ENCODE results near the gene CYB561D1.
A peak's percentile ranks its signal among the peaks of the same experiment; 100 is the strongest.
"Not testable (repeated sequence)": the region's sequence is repeated elsewhere in the genome, so short reads cannot be mapped to it uniquely, and the experiment has no call there.

CYB561D1 gene, protein sequence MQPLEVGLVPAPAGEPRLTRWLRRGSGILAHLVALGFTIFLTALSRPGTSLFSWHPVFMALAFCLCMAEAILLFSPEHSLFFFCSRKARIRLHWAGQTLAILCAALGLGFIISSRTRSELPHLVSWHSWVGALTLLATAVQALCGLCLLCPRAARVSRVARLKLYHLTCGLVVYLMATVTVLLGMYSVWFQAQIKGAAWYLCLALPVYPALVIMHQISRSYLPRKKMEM

GRCh38 chr1:109493805-109494539 is at the start of gene CYB561D1:
Gene CYB561D1 (plus strand): TSS chr1:109494094. CDS start chr1:109494140, 46 bp downstream.
- DNase-seq, result peak; percentile 94

DNA sequence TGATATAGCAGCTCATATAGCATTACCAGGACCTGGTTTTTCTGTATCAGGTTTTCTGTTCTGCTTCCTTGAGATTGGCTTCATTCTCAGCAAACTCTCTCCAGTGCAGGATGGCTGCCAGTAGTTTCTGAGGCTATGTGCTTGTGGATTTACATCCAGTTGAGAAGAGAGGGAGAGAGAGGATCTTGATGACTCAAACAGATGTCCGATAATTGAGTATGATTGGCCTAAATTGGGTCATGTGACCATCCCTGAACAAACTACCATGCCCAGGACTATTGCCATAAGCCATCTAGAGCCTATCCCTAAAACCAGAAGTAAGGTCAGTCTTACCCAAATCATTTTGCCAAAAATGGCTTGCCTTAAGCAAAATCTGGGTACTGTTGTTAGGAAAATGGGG is 49.5 kb upstream of the CYB561D1 start:
- DNase-seq, result no peak

DNA sequence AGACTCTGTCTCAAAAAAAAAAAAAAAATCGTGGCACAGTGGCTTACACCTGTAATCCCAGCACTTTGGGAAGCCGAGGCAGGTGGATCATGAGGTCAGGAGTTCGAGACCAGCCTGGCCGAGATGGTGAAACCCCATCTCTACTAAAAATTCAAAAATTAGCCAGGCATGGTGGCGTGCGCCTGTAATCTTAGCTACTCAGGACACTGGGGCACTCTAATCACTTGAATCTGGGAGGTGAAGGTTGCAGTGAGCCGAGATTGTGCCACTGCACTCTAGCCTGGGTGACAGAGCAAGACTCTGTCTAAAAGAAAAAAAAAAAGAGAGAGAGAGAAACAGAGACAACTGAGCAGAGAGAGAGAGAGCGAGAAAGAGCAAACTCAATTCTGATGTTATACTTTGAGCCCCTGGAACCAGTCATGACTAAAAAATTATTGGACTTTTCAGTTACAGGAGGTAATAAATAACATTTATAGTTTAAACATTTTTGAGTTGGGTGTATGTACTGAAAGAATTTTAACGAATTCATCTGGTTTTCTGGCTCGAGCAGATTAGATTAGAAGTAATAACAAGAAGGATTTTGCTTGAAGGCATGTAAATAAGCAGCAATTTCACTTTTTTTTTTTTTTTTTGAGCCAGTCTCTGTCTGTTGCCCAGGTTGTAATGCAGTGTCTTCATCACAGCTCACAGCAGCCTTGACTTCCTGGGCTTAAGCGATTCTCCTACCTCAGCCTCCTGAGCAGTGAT is 47.8 kb upstream of the CYB561D1 start:
- DNase-seq, result not testable (repeated sequence)

DNA sequence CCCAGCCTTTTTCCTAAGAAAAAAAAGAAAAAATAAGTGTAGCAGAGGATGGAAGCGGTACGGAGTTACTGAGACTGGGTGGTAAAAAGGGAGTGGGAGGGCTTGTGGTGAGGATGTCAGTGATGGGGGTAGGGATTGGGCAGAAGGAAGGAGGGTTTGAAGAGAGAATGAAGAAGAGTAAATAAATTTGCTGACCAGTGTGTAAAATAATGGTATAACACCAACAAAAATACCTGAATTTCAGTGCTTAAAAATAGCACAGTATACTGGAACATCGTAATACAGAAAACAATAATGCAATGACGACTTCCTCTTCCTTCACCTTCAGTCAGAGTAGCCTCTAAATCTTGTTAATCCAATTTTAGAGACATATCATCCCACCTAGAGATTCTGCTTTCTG is 46.4 kb upstream of the CYB561D1 start:
- DNase-seq, result no peak

- DNase-seq, result no peak
These were observed 39.3 kb upstream of the CYB561D1 start for GRCh38 chr1:109454497-109455133.

DNA sequence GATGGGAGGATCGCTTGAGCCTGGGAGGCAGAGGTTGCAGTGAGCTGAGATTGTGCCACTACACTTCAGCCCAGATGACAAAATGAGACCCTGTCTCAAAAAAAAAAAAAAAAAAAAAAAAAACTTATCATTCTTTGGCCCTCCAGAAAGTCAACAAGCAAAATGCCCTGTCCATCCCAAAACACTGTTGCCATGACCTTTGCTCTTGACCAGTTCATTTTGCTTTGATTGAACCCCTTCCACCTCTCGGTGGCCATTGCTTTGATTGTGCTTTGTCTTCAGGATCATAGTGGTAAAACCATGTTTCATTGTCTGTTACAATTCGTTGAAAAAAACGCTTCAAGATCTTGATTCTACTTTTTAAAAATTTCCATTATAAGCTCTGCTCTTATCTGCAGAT is 36.1 kb upstream of the CYB561D1 start:
- DNase-seq, result no peak

- no peak for DNase-seq
These were observed 27.8 kb upstream of the CYB561D1 start for GRCh38 chr1:109466125-109466451.

- DNase-seq, result peak; percentile 40
These were observed 27.2 kb upstream of the CYB561D1 start, which contains the start of gene SYPL2 for GRCh38 chr1:109466452-109467300. Gene SYPL2 (plus strand): TSS chr1:109466546. CDS start chr1:109466844, 298 bp downstream.

DNA sequence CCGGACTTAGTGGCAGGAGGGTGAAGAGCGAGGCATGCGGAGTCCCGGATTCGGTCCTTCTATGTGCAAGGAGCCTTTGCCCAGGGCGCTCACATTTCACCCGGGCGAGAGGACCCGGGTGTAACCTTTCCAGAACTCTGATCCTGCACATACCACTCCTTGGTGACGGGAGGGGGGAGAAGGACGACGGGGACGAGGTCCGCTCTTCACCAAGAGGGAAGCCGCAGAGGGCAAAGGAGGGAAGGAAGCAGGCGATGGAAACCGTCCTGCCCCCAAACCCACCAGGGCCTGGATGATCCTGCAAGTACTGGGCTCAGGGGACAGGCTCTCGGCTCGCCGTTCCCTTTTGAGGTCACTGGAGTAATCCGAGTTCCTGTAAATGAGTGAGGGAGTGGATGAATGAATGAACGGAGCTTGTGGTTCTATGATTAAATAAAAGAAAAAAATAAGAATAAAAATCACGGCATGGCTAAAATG is 26.6 kb upstream of the CYB561D1 start:
- no peak for DNase-seq

- DNase-seq, result no peak
These were observed 25.8 kb upstream of the CYB561D1 start for GRCh38 chr1:109468061-109468460.

GRCh38 chr1:109468903-109469302 is 25.0 kb upstream of the CYB561D1 start:
- DNase-seq, result no peak

GRCh38 chr1:109470245-109470644 is 23.6 kb upstream of the CYB561D1 start:
- DNase-seq, result no peak

DNA sequence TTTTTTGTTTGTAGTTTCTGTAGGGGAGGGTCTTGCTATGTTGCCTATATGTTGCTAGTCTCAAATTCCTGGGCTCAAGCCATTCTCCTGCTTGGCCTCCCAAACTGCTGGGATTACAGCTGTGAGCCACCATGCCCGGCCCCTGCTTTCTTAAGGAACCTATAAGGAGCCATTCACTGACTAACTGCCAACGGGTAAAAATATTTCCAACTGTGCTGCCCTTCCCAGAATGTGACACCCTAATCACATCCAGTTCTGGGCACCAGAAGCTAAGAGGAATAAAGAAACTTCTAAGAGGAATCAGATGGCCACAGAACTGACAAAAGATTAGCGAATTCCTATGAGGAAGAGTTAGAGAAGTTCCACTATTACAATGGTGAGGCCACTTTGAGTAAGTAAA is 21.1 kb upstream of the CYB561D1 start:
- no peak for DNase-seq

DNA sequence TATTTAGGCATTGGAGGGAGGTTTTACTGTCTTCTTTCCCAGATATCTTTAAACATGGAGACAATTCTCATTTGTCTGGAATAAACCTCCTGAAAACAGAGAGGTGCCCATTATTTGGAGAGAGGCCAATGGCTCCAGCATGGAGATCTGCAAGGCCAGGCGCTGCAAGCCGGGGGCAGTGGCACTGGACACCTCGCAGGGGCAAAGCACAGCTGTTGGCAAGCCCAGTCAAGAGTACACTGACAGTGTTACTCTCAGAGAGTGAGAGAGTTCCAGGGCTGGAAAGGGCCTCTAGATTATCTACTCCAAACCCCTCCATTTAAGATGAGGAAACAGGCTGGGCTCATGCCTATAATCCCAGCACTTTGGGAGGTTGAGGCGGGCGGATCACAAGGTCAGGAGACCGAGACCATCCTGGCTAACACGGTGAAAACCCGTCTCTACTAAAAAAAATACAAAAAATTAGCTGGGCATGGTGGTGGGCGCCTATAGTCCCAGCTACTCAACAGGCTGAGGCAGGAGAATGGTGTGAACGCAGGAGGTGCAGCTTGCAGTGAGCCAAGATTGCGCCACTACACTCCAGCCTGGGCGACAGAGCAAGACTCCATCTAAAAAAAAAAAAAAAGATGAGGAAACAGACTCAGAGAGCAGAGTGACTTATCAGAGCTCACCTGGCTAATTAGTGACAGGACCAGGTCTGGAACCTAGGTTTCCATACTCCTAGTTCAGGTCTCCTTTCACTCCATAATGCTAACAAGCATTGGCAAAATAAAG is 20.4 kb upstream of the CYB561D1 start:
- DNase-seq, result not testable (repeated sequence)

- no peak for DNase-seq
These were observed 19.2 kb upstream of the CYB561D1 start for GRCh38 chr1:109474697-109475096.

DNA sequence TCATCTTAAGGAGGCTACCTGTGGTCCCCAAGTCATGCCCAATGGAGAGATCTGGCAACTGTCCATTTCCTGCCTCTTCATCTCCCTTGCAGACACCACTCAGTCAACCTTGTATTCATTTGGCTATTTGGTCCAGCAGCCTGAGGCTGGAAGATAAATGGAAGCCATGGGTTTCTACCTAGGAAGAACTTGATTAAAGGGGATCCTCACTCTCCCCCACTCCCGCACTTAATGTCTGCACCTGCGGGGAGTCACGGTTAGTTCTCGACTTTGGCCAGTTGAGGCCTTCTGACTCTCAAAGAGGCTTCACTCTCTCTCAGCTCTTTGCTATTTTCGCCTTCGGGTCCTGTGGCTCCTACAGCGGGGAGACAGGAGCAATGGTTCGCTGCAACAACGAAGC is 18.6 kb upstream of the CYB561D1 start:
- DNase-seq, result no peak

DNA sequence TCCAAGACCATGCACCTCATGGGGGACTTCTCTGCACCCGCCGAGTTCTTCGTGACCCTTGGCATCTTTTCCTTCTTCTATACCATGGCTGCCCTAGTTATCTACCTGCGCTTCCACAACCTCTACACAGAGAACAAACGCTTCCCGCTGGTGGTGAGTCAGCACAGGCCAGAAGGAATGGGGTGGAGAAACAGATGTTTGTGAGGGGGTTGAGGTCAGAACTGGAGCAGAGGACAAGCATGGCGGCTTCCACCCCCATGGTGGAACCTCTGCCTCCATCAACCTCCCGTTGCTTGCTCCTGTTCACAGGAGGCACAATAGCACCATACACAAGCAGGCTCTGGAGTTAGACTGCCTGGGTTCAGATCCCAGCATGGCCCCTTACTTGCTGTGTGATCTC is 17.1 kb upstream of the CYB561D1 start:
- no peak for DNase-seq

GRCh38 chr1:109477821-109478220 is 16.1 kb upstream of the CYB561D1 start:
- no peak for DNase-seq

DNA sequence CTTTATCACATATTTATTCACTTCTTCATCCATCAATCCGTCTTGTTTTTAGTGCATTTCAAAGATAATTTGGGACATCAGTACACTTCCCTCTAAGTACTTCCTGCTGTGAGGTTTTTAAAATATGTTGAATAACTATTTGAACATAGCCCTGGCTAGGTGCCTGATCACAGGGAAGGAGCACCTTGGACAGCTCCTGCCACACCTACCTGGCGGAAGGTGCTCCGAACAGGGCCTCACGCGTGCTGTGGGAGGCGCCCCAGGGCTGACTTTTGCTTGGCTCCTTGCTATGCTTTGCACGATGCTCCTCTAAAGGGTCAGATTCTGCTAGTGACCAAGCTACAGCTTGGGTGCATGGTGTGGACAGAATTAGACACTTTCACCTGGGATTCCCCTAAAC is 15.1 kb upstream of the CYB561D1 start:
- DNase-seq, result no peak

DNA sequence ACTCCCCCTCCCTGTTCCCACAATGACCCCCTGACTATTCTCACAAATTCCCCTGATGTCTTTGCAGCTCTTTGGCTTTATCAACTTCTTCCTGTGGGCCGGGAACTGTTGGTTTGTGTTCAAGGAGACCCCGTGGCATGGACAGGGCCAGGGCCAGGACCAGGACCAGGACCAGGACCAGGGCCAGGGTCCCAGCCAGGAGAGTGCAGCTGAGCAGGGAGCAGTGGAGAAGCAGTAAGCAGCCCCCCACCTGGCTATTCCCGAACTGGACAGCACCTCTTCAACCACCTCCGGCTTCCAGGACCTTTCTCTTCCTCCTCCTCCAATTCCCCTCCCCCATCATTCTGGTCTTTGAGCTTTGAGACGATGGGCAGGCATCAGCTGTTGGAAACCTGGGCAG is 14.6 kb upstream of the CYB561D1 start:
- no peak for DNase-seq

- DNase-seq, result no peak
These were observed 14.0 kb upstream of the CYB561D1 start for GRCh38 chr1:109479901-109480300.

DNA sequence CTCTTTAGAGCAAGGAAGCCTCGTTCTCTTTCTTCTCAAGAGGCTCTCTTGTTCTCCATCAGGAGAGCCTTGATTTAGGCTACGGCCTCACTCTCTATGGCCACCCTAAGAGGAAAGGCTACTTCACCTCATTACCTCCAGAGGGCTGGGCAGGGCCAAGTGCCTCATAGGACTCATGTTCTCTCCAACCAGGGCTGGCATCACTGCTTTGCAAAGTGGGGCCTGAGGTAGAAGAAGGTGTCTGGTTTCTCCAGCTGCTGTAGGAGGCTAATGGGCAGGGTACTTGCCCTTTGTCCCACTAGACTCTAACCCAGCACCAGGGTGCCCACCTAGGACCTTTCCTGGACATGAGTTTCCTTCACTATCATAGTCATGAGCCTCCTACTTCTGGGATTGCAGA is 12.2 kb upstream of the CYB561D1 start:
- no peak for DNase-seq
